ENCODE results near the gene PDE9A. TPM values are rescaled to one million over a fixed set of nuclear protein-coding genes. Genes with fewer than 3 reads are reported as not detected.

The PDE9A gene
- total RNA-seq, 1 experiment from 2014 or later = 44.8 TPM

- TF ChIP-seq, protein P1, sequence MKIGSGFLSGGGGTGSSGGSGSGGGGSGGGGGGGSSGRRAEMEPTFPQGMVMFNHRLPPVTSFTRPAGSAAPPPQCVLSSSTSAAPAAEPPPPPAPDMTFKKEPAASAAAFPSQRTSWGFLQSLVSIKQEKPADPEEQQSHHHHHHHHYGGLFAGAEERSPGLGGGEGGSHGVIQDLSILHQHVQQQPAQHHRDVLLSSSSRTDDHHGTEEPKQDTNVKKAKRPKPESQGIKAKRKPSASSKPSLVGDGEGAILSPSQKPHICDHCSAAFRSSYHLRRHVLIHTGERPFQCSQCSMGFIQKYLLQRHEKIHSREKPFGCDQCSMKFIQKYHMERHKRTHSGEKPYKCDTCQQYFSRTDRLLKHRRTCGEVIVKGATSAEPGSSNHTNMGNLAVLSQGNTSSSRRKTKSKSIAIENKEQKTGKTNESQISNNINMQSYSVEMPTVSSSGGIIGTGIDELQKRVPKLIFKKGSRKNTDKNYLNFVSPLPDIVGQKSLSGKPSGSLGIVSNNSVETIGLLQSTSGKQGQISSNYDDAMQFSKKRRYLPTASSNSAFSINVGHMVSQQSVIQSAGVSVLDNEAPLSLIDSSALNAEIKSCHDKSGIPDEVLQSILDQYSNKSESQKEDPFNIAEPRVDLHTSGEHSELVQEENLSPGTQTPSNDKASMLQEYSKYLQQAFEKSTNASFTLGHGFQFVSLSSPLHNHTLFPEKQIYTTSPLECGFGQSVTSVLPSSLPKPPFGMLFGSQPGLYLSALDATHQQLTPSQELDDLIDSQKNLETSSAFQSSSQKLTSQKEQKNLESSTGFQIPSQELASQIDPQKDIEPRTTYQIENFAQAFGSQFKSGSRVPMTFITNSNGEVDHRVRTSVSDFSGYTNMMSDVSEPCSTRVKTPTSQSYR (CRISPR knock-in tag; IDR thresholded peaks at IDR 0.05) = no peak
- TF ChIP-seq EMX1 (CRISPR knock-in tag; IDR thresholded peaks at IDR 0.05) (no peak), ZNF423 (CRISPR knock-in tag; IDR thresholded peaks at IDR 0.05) (no peak), KAT7 (CRISPR knock-in tag; IDR thresholded peaks at IDR 0.05; ENCODE audit: borderline replicate concordance) (no peak), RELA (CRISPR knock-in tag; IDR thresholded peaks at IDR 0.05; ENCODE audit: borderline replicate concordance) (no peak), PRRX2 (CRISPR knock-in tag; IDR thresholded peaks at IDR 0.05) (no peak), CBFB (CRISPR knock-in tag; IDR thresholded peaks at IDR 0.05; ENCODE audit: low read depth) (no peak), TEAD4 (CRISPR knock-in tag; IDR thresholded peaks at IDR 0.05) (no peak)
- TF ChIP-seq, protein P2, sequence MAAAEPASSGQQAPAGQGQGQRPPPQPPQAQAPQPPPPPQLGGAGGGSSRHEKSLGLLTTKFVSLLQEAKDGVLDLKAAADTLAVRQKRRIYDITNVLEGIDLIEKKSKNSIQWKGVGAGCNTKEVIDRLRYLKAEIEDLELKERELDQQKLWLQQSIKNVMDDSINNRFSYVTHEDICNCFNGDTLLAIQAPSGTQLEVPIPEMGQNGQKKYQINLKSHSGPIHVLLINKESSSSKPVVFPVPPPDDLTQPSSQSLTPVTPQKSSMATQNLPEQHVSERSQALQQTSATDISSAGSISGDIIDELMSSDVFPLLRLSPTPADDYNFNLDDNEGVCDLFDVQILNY (CRISPR knock-in tag; IDR thresholded peaks at IDR 0.05) = no peak
- TF ChIP-seq, protein P3, sequence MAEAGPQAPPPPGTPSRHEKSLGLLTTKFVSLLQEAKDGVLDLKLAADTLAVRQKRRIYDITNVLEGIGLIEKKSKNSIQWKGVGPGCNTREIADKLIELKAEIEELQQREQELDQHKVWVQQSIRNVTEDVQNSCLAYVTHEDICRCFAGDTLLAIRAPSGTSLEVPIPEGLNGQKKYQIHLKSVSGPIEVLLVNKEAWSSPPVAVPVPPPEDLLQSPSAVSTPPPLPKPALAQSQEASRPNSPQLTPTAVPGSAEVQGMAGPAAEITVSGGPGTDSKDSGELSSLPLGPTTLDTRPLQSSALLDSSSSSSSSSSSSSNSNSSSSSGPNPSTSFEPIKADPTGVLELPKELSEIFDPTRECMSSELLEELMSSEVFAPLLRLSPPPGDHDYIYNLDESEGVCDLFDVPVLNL (CRISPR knock-in tag; IDR thresholded peaks at IDR 0.05; ENCODE audit: borderline replicate concordance, low read depth) = no peak
Measured at GRCh38 chr21:42612390-42612789, 41.0 kb upstream of the PDE9A start (continued).

GRCh38 chr21:42613756-42614155 lies 39.7 kb upstream of the PDE9A start:
- ChIA-PET POLR2A (no interaction called here), CTCF (no interaction called here)
- Mint-ChIP-seq H3K4me3 (no peak overlapping the region), H3K4me1 (no peaks in the 10 kb centered on the region), H3K27ac (no peak overlapping the region), H3K27me3 (ENCODE audit: low read depth) (peaks cover 17% of the 10 kb centered on the region), H3K36me3 (peaks cover 4% of the 10 kb centered on the region; the same call in 1 of the 2 replicates), H3K9me3 (peaks cover 19% of the 10 kb centered on the region)
- ATAC-seq (no peak), DNase-seq (ENCODE audit: low spot score) (no peak)
- TF ChIP-seq EMX1 (CRISPR knock-in tag; IDR thresholded peaks at IDR 0.05) (no peak), MYBL2 (CRISPR knock-in tag; IDR thresholded peaks at IDR 0.05) (no peak), MLX (CRISPR knock-in tag; IDR thresholded peaks at IDR 0.05) (no peak), IRF2 (CRISPR knock-in tag; IDR thresholded peaks at IDR 0.05; ENCODE audit: borderline replicate concordance, low read depth) (no peak), ZNF416 (CRISPR knock-in tag; IDR thresholded peaks at IDR 0.05) (no peak), GTF2I (CRISPR knock-in tag; conservative IDR thresholded peaks at IDR 0.05) (no peak), FOXJ3 (CRISPR knock-in tag; IDR thresholded peaks at IDR 0.05; ENCODE audit: borderline replicate concordance) (no peak), ZSCAN18 (CRISPR knock-in tag; IDR thresholded peaks at IDR 0.05) (no peak), NFE2L1 (CRISPR knock-in tag; IDR thresholded peaks at IDR 0.05) (no peak), NFYB (CRISPR knock-in tag; conservative IDR thresholded peaks at IDR 0.05; ENCODE audit: low read depth) (no peak), TP53 (CRISPR knock-in tag; IDR thresholded peaks at IDR 0.05) (no peak), JUN (CRISPR knock-in tag; IDR thresholded peaks at IDR 0.05) (no peak), AFF4 (CRISPR knock-in tag; IDR thresholded peaks at IDR 0.05; ENCODE audit: borderline replicate concordance) (no peak)
- TF ChIP-seq, protein P4, sequence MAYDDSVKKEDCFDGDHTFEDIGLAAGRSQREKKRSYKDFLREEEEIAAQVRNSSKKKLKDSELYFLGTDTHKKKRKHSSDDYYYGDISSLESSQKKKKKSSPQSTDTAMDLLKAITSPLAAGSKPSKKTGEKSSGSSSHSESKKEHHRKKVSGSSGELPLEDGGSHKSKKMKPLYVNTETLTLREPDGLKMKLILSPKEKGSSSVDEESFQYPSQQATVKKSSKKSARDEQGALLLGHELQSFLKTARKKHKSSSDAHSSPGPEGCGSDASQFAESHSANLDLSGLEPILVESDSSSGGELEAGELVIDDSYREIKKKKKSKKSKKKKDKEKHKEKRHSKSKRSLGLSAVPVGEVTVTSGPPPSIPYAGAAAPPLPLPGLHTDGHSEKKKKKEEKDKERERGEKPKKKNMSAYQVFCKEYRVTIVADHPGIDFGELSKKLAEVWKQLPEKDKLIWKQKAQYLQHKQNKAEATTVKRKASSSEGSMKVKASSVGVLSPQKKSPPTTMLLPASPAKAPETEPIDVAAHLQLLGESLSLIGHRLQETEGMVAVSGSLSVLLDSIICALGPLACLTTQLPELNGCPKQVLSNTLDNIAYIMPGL (CRISPR knock-in tag; IDR thresholded peaks at IDR 0.05) = no peak
- TF ChIP-seq, protein P5, sequence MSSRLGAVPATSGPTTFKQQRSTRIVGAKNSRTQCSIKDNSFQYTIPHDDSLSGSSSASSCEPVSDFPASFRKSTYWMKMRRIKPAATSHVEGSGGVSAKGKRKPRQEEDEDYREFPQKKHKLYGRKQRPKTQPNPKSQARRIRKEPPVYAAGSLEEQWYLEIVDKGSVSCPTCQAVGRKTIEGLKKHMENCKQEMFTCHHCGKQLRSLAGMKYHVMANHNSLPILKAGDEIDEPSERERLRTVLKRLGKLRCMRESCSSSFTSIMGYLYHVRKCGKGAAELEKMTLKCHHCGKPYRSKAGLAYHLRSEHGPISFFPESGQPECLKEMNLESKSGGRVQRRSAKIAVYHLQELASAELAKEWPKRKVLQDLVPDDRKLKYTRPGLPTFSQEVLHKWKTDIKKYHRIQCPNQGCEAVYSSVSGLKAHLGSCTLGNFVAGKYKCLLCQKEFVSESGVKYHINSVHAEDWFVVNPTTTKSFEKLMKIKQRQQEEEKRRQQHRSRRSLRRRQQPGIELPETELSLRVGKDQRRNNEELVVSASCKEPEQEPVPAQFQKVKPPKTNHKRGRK (CRISPR knock-in tag; IDR thresholded peaks at IDR 0.05; ENCODE audit: borderline replicate concordance) = no peak

Measured in WTC11 (cell line).